ENCODE data around the gene STYK1. TPM values are rescaled to one million over a fixed set of nuclear protein-coding genes. Genes with fewer than 3 reads are reported as not detected.
A peak's percentile ranks its signal among the peaks of the same experiment; 100 is the strongest.

STYK1 gene
- total and polyA plus RNA-seq, 10 of the 15 experiments (the other 5 are each of a cell fraction or from before 2014, with no cell fraction given), result 0.62 to 1.2 (median 0.82) TPM; not detected in 1

DNA sequence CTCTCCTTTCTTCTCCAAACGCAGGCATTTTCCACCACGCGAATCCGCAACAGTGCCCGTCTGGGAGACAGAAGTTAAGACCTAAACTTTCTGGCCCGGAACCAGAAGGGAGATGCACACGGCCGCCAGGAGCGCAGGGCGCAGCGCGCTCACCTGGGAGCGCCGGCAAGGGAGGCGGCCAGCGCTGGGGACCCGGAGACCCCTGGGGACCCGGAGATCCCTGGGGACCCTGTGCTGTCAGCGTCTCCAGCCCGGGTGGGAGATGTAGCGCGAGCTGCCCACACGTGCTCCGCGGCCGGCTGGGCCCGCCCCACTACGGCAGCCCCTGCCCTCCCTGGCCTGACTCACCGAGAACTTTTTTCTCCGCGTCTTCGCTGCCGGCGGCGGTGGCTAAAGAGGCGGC lies 48.7 kb upstream of the STYK1 start (continued):
- TF ChIP-seq, protein P1, sequence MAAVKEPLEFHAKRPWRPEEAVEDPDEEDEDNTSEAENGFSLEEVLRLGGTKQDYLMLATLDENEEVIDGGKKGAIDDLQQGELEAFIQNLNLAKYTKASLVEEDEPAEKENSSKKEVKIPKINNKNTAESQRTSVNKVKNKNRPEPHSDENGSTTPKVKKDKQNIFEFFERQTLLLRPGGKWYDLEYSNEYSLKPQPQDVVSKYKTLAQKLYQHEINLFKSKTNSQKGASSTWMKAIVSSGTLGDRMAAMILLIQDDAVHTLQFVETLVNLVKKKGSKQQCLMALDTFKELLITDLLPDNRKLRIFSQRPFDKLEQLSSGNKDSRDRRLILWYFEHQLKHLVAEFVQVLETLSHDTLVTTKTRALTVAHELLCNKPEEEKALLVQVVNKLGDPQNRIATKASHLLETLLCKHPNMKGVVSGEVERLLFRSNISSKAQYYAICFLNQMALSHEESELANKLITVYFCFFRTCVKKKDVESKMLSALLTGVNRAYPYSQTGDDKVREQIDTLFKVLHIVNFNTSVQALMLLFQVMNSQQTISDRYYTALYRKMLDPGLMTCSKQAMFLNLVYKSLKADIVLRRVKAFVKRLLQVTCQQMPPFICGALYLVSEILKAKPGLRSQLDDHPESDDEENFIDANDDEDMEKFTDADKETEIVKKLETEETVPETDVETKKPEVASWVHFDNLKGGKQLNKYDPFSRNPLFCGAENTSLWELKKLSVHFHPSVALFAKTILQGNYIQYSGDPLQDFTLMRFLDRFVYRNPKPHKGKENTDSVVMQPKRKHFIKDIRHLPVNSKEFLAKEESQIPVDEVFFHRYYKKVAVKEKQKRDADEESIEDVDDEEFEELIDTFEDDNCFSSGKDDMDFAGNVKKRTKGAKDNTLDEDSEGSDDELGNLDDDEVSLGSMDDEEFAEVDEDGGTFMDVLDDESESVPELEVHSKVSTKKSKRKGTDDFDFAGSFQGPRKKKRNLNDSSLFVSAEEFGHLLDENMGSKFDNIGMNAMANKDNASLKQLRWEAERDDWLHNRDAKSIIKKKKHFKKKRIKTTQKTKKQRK (IDR thresholded peaks at IDR 0.05; ENCODE audit: low read depth, low read length), result no peak
- TF ChIP-seq, protein P2, sequence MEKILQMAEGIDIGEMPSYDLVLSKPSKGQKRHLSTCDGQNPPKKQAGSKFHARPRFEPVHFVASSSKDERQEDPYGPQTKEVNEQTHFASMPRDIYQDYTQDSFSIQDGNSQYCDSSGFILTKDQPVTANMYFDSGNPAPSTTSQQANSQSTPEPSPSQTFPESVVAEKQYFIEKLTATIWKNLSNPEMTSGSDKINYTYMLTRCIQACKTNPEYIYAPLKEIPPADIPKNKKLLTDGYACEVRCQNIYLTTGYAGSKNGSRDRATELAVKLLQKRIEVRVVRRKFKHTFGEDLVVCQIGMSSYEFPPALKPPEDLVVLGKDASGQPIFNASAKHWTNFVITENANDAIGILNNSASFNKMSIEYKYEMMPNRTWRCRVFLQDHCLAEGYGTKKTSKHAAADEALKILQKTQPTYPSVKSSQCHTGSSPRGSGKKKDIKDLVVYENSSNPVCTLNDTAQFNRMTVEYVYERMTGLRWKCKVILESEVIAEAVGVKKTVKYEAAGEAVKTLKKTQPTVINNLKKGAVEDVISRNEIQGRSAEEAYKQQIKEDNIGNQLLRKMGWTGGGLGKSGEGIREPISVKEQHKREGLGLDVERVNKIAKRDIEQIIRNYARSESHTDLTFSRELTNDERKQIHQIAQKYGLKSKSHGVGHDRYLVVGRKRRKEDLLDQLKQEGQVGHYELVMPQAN (conservative IDR thresholded peaks at IDR 0.05), result peak; percentile 20; the same call in 1 of the 2 replicates
- no peak for TF ChIP-seq PKNOX1 (IDR thresholded peaks at IDR 0.05)
- TF ChIP-seq ZNF24 (IDR thresholded peaks at IDR 0.05), result no peak
- TF ChIP-seq PBX3 (IDR thresholded peaks at IDR 0.05; ENCODE audit: insufficient replicate concordance, low read depth, low read length), result no peak
- no peak for TF ChIP-seq BRCA1 (IDR thresholded peaks at IDR 0.05; ENCODE audit: low read depth, low read length)
- TF ChIP-seq ELK1 (IDR thresholded peaks at IDR 0.05; ENCODE audit: low read depth, low read length), result no peak
- TF ChIP-seq NR2F1 (conservative IDR thresholded peaks at IDR 0.05), result no peak
- no peak for TF ChIP-seq ZNF207 (IDR thresholded peaks at IDR 0.05; ENCODE audit: borderline replicate concordance)
- peak; percentile 53; the same call in 1 of the 2 replicates for TF ChIP-seq DPF2 (IDR thresholded peaks at IDR 0.05)
- TF ChIP-seq SPI1 (IDR thresholded peaks at IDR 0.05; ENCODE audit: borderline replicate concordance, insufficient read depth, low read depth, low read length), result no peak
- TF ChIP-seq, protein P3, sequence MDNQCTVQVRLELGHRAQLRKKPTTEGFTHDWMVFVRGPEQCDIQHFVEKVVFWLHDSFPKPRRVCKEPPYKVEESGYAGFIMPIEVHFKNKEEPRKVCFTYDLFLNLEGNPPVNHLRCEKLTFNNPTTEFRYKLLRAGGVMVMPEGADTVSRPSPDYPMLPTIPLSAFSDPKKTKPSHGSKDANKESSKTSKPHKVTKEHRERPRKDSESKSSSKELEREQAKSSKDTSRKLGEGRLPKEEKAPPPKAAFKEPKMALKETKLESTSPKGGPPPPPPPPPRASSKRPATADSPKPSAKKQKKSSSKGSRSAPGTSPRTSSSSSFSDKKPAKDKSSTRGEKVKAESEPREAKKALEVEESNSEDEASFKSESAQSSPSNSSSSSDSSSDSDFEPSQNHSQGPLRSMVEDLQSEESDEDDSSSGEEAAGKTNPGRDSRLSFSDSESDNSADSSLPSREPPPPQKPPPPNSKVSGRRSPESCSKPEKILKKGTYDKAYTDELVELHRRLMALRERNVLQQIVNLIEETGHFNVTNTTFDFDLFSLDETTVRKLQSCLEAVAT (IDR thresholded peaks at IDR 0.05), result 0 out of 2 replicates have a peak, but pooled peaks have one; percentile 22
- TF ChIP-seq EGR1 (IDR thresholded peaks at IDR 0.05; ENCODE audit: borderline replicate concordance in 1 of 2, low read depth in 2 of 2, low read length in 2 of 2), result no peak
- TF ChIP-seq, protein P4, sequence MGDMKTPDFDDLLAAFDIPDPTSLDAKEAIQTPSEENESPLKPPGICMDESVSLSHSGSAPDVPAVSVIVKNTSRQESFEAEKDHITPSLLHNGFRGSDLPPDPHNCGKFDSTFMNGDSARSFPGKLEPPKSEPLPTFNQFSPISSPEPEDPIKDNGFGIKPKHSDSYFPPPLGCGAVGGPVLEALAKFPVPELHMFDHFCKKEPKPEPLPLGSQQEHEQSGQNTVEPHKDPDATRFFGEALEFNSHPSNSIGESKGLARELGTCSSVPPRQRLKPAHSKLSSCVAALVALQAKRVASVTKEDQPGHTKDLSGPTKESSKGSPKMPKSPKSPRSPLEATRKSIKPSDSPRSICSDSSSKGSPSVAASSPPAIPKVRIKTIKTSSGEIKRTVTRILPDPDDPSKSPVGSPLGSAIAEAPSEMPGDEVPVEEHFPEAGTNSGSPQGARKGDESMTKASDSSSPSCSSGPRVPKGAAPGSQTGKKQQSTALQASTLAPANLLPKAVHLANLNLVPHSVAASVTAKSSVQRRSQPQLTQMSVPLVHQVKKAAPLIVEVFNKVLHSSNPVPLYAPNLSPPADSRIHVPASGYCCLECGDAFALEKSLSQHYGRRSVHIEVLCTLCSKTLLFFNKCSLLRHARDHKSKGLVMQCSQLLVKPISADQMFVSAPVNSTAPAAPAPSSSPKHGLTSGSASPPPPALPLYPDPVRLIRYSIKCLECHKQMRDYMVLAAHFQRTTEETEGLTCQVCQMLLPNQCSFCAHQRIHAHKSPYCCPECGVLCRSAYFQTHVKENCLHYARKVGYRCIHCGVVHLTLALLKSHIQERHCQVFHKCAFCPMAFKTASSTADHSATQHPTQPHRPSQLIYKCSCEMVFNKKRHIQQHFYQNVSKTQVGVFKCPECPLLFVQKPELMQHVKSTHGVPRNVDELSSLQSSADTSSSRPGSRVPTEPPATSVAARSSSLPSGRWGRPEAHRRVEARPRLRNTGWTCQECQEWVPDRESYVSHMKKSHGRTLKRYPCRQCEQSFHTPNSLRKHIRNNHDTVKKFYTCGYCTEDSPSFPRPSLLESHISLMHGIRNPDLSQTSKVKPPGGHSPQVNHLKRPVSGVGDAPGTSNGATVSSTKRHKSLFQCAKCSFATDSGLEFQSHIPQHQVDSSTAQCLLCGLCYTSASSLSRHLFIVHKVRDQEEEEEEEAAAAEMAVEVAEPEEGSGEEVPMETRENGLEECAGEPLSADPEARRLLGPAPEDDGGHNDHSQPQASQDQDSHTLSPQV (IDR thresholded peaks at IDR 0.05), result no peak
- TF ChIP-seq YBX1 (IDR thresholded peaks at IDR 0.05), result no peak

All from GM12878 (cell line).